Smooth muscle cell (in vitro differentiated cells): ENCODE measurements around the gene ESPN. TPM values are rescaled to one million over a fixed set of nuclear protein-coding genes. Genes with fewer than 3 reads are reported as not detected.

Experiments
- DNase-seq: peaks from one replicate; lab custom pipeline; 2025; ENCODE audit not compliant: unreplicated experiment; lab: John Stamatoyannopoulos, UW
- H2AFZ ChIP-seq: fragments of 200-600 bp; sonication (generic); 2 replicates; pipeline ENCODE4 v1.6.0; 2016; ENCODE audit warnings: antibody characterized with exemption, low read depth, mild to moderate bottlenecking
- H3F3A ChIP-seq: fragments of 200-600 bp; sonication (generic); 2 replicates; pipeline ENCODE4 v1.6.0; 2017; ENCODE audit warnings: antibody characterized with exemption, low read depth
- H3K27ac ChIP-seq: fragments of 200-600 bp; sonication (generic); 2 replicates; pipeline ENCODE4 v1.5.1; 2016; ENCODE audit warnings: low read depth, mild to moderate bottlenecking
- H3K27me3 ChIP-seq: fragments of 200-600 bp; sonication (generic); 2 replicates; pipeline ENCODE4 v1.6.1; 2016; ENCODE audit warnings: low read depth, mild to moderate bottlenecking
- H3K36me3 ChIP-seq: fragments of 200-600 bp; sonication (generic); 2 replicates; pipeline ENCODE4 v1.5.1; 2016; ENCODE audit warnings: low read depth
- H3K4me1 ChIP-seq: fragments of 200-600 bp; sonication (generic); 2 replicates; pipeline ENCODE4 v1.5.1; 2016; ENCODE audit warnings: low read depth
- H3K4me2 ChIP-seq: fragments of 200-600 bp; sonication (generic); 2 replicates; pipeline ENCODE4 v1.6.0; 2016; ENCODE audit warnings: mild to moderate bottlenecking
- H3K4me3 ChIP-seq: fragments of 200-600 bp; sonication (generic); 2 replicates; pipeline ENCODE4 v1.5.1; 2016; ENCODE audit warnings: mild to moderate bottlenecking
- H3K79me2 ChIP-seq: fragments of 200-600 bp; sonication (generic); 2 replicates; pipeline ENCODE4 v1.6.0; 2016; ENCODE audit warnings: low read depth, mild to moderate bottlenecking
- H3K9ac ChIP-seq: fragments of 200-600 bp; sonication (generic); 2 replicates; pipeline ENCODE4 v1.6.0; 2016; ENCODE audit warnings: low read depth
- H3K9me3 ChIP-seq: fragments of 200-600 bp; sonication (generic); replicated peaks from 2 replicates; pipeline ENCODE4 v1.5.1; 2016; ENCODE audit warnings: low read depth
- H4K20me1 ChIP-seq: fragments of 200-600 bp; sonication (generic); 2 replicates; pipeline ENCODE4 v1.6.0; 2016; ENCODE audit warnings: low read depth
- CTCF ChIP-seq: fragments of 200-600 bp; sonication (generic); IDR thresholded peaks from 2 replicates; pipeline ENCODE4 v1.5.1; 2017; ENCODE audit warnings: borderline replicate concordance, mild to moderate bottlenecking, antibody characterized with exemption; ENCODE audit not compliant: insufficient read depth, poor library complexity, severe bottlenecking
- WGBS: methylation state at CpG from one replicate; pipeline ENCODE4 v1.1.7; 2016; ENCODE audit warnings: low lambda C conversion rate; 5-methylcytosine and 5-hydroxymethylcytosine counted together
- polyA plus RNA-seq: library from polyadenylated mRNA; unstranded; fragments of >200 nt; fragmentation: Nextera tagmentation; extraction: Ambion mirVana; gene quantifications from 2 replicates; pipeline ENCODE4 v1.2.1, GENCODE V29; 2016
- total RNA-seq: library from RNA; depleted of rRNA; stranded (reverse); fragments of >200 nt; gene quantifications from 2 replicates; pipeline ENCODE4 v1.2.3, GENCODE V29; 2014

Gene ESPN
- total and polyA plus RNA-seq, 2 experiments from 2014 or later = 1.1 TPM; not detected in 1

GRCh38 chr1:6467744-6468688 is 43.4 kb downstream of the ESPN start:
- Histone ChIP-seq H3K9ac (no peak overlapping the region), H3K4me1 (no peaks in the 10 kb centered on the region), H3K9me3 (no peaks in the 10 kb centered on the region), H2AFZ (no peak overlapping the region), H3K4me3 (no peak overlapping the region), H4K20me1 (peaks cover 40% of the 10 kb centered on the region), H3K4me2 (no peak overlapping the region), H3K79me2 (no peaks in the 10 kb centered on the region), H3F3A (no peaks in the 10 kb centered on the region), H3K27me3 (no peaks in the 10 kb centered on the region), H3K36me3 (no peaks in the 10 kb centered on the region), H3K27ac (no peak overlapping the region)
- no peak for TF ChIP-seq CTCF
- no peak for DNase-seq
- WGBS = 92% methylated on average over 30 of the region's 30 CpGs

GRCh38 chr1:6468729-6469461 is 44.3 kb downstream of the ESPN start:
- Histone ChIP-seq H3K27ac (no peak overlapping the region), H3K4me1 (no peaks in the 10 kb centered on the region), H3K9ac (no peak overlapping the region), H3F3A (no peaks in the 10 kb centered on the region), H2AFZ (no peak overlapping the region), H3K79me2 (no peaks in the 10 kb centered on the region), H3K27me3 (no peaks in the 10 kb centered on the region), H3K9me3 (no peaks in the 10 kb centered on the region), H4K20me1 (peaks cover 39% of the 10 kb centered on the region), H3K4me3 (no peak overlapping the region), H3K4me2 (no peak overlapping the region), H3K36me3 (no peaks in the 10 kb centered on the region)
- TF ChIP-seq CTCF = no peak
- 94% methylated on average over 13 of the region's 13 CpGs for WGBS
- DNase-seq = no peak

GRCh38 chr1:6470132-6471085 is 45.8 kb downstream of the ESPN start:
- Histone ChIP-seq H3K79me2 (no peaks in the 10 kb centered on the region), H4K20me1 (peaks cover 42% of the 10 kb centered on the region), H2AFZ (no peak overlapping the region), H3K36me3 (no peaks in the 10 kb centered on the region), H3K27ac (no peak overlapping the region), H3K9me3 (no peaks in the 10 kb centered on the region), H3K4me2 (no peak overlapping the region), H3K9ac (no peak overlapping the region), H3F3A (no peaks in the 10 kb centered on the region), H3K27me3 (no peaks in the 10 kb centered on the region), H3K4me3 (no peak overlapping the region), H3K4me1 (no peaks in the 10 kb centered on the region)
- 90% methylated on average over 38 of the region's 67 CpGs for WGBS
- no peak for TF ChIP-seq CTCF
- no peak for DNase-seq
